ENCODE results near the gene ABCC1.
"Not testable (repeated sequence)": the region's sequence is repeated elsewhere in the genome, so short reads cannot be mapped to it uniquely, and the experiment has no call there.

The ABCC1 gene

DNA sequence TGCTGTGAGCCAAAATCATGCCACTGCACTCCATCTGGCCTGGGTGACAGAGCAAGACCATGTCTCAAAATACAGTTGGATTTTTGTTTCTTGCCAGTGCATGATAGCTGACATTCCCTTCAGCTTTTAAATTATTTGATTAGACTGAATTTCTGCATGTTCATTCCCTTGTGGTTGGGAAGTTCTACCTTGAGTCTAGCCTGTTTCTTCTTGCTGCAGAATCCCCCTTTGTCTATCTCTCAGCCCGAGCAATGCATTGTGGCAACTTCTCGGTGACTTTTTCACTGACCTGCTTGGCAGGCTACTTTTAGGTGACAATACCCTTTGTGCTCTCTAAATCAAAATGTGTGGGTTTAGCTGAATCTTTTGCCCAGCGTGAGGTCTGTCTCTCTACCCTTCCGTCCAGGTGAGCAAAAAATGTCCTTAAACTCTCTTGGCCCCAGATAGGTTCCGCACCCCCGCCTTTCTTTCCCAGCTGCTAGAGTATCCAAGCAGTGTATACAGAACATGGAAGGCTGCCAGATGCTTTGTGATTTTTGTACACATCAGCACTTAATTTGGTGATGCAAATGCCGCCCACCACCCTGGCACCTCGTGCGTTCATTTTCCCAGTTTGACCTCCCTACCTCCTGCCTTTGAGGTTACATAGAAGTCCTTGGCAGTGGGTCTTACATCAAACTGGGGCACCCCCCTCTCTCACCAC, 143.7 kb downstream of the ABCC1 start:
- no peak for DNase-seq

- DNase-seq, result no peak
Observed at GRCh38 chr16:16093628-16094332, 144.4 kb downstream of the ABCC1 start.

- DNase-seq, result no peak
Observed at GRCh38 chr16:16095646-16096045, 146.2 kb downstream of the ABCC1 start.

DNA sequence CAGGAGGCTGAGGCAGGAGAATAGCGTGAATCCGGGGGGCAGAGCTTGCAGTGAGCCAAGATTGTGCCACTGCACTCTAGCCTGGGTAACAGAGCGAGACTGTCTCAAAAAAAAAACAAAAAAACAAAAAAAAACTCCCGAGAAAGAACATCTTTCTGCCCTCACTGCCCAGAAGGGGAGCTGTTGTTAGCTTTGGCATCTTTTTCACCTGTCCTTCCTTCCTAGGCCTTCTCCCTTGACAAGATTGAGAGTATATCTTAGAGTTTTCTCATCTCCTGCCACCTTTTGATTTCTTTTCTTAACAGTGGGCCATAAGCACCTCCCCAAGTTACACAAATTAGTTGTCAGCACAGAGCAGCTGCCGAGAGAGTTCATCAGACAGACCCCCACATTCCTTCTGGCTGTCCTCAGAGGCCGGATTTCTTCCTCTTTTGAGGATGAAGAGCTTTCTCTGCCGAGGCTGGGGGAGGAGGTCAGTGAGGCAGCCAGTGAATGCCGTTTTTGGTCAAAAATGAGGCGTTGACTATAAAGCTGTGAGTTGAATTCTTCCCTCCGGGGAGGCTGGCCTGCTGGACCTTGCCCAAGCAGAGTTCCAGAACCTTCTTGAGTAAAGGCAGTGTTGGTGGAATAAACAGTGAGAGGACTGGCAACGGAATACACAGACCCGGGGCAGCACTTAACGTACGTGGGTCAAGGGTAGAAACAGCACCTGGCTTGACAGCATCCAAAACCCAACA, 146.9 kb downstream of the ABCC1 start:
- no peak for DNase-seq

GRCh38 chr16:16096858-16097213, 147.4 kb downstream of the ABCC1 start:
- no peak for DNase-seq

DNA sequence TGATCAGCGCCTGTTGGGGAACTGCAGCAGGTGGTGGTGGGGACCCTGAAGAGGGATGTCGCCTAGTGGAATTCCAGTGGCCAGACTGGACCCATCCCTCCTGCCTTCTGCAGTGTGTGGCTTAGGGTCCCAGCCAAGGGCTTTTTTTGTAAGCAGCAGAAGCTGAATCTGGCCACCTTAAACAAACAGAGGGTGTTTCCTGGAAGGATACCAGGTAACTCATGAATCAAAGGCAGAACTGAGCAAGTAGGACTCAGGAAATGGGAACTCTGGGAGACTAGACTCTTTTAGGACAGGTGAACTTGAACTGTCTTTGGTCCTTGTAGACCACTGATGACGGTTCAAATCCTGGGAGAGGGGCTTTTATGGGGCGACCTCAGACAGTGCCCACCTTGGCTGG, 149.9 kb downstream of the ABCC1 start:
- no peak for DNase-seq

- DNase-seq, result no peak
Observed at GRCh38 chr16:16100631-16101030, 151.2 kb downstream of the ABCC1 start.

DNA sequence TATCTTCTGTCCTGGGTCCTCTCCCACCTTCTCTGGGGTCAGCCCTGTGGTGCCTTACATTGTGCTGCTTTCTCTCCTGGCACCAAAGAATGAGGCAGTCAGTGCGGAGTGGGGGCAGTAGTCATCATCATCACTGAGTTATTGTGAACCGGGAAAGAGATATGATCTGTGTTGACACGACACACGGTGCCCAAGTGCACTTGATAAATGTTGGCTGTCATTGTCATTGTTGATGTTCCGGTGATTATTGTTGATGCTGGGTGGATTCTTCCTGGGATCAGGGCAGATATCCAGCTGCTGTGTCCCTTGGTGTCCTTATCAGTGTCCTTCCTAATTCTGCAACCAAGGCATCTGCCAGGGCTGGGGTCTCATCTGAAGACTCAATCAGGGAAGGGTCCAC, 152.2 kb downstream of the ABCC1 start:
- DNase-seq, result no peak

DNA sequence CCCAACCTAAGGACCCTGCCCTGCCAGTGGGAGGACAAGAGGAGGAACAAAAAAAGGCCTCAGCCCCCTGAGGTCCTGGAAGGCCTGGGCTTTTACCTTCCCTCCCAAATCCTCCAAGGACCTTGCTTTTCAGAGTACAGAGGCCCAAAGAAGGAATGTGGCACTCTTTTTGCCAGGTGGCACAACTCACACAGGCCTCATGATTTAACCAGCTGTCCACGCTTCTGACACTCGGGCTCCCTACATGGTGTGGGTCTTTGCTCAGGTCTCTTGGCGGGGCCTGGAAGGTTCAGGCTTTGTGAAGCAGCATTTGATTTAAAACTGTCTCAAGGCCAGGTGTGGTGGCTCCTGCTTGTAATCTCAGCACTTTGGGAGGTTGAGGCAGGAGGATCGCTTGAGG, 153.3 kb downstream of the ABCC1 start:
- no peak for DNase-seq

GRCh38 chr16:16104132-16104803, 154.9 kb downstream of the ABCC1 start:
- DNase-seq, result not testable (repeated sequence)

DNA sequence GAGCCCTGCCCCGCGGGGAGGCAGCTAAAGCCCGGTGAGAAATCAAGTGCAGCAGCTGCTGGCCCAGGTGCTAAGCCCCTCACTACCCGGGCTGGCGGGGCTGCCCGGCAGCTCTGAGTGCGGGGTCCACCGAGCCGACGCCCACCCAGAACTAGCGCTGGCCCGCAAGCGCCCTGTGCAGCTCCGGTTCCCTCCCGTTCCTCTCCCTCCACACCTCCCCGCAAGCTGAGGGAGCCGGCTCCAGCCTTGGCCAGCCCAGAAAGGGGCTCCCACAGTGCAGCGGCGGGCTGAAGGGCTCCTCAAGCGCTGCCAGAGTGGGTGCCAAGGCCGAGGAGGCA, 155.4 kb downstream of the ABCC1 start:
- DNase-seq, result not testable (repeated sequence)

GRCh38 chr16:16105646-16106045, 156.2 kb downstream of the ABCC1 start:
- no peak for DNase-seq

DNA sequence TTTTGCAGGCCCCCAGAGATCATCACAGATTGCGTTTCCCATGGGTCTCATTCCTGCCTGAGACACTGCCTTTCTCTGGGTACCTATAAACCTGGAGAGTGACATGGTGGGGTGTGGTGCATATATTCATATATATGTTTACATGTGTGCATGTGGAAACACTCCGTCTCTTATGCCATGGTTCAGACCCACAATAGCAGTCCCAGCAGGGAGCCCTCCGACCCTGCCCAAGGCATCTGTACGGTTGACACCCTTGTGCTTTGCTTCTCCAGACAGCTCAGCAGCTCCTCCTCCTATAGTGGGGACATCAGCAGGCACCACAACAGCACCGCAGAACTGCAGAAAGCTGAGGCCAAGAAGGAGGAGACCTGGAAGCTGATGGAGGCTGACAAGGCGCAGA, 157.1 kb downstream of the ABCC1 start:
- no peak for DNase-seq

GRCh38 chr16:16107839-16108238, 158.4 kb downstream of the ABCC1 start:
- DNase-seq, result no peak

GRCh38 chr16:16108759-16109158, 159.3 kb downstream of the ABCC1 start:
- no peak for DNase-seq

DNA sequence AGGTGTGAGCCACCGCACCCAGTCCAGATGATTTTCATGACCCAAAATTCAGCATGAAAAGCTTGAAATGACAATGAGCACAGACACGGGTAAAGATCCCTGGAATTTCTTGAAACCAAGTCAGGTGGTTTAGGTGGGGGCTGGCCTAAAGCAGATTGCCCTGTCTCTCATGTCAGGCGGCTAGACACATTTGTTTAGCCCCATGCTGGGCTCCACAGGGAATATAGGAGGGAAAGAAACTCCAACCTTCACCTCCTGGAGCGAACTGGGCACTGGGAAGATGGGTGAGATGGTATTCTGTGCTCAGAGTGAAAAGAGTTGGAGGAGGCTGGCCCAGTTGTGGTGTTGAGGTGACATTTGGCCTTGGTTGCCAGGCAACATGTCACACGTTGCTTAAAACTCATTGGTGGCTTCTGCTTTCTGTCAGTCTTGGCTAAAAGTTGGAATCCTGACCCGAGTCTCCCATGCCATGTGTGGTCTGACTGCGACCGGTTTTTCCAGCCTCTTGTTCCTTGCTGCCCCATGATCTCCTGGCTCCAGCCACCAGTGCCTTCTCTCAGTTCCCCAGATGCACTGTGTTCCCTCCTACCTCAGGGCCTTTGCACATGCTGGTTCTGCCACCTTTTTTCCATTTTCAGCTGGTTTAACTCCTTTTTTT, 160.2 kb downstream of the ABCC1 start:
- no peak for DNase-seq

- DNase-seq, result no peak
Observed at GRCh38 chr16:16110111-16110490, 160.7 kb downstream of the ABCC1 start.

DNA sequence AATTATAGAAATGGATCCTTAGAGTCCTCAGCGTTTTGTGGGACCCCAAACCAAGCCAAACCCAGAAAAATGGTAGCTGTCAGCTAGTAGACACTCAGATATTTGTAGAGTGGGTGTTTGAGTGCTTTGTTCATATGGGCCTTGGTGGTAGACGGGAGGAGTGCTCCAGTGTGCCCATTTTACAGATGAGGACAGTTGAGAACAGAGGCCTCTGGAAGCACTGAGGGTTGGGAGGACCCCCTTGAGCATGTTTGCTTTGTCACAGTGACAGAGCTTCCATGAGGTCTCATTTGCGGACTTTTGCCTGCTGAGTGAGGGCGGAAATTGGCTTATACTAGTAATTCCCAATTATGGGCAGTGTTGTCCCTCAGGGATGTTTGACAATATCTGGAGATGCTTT, 162.2 kb downstream of the ABCC1 start:
- no peak for DNase-seq

DNA sequence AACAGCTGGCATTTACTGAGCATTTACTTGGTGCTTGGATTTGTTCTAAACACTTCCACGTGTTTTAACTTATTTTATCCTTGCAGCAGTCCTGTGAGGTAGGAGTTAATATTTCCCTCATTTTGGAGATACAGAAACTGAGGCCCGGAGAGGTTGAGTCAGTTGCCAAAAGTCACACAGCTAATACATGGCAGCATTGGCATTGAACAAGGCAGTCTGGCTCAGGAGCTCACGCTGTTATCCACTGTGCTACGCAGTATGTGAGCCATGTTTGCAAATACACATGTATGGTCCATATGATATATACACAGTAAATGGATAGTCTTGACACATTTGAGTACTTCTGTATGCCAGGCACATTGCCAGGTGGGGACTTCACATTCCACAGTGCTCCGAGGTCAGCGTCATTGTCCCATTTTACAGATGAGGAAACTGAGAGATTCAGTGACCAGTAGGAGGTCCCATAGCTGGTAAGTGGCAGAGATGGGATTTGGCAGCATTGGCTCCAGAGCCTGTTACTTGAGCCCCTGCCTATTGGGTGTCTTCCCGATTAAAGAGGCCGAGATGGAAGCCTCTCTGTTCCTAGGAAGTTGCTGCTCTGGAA, 163.1 kb downstream of the ABCC1 start:
- no peak for DNase-seq

- DNase-seq, result no peak
Observed at GRCh38 chr16:16113076-16113475, 163.7 kb downstream of the ABCC1 start.

- no peak for DNase-seq
Observed at GRCh38 chr16:16116841-16117240, 167.4 kb downstream of the ABCC1 start.

DNA sequence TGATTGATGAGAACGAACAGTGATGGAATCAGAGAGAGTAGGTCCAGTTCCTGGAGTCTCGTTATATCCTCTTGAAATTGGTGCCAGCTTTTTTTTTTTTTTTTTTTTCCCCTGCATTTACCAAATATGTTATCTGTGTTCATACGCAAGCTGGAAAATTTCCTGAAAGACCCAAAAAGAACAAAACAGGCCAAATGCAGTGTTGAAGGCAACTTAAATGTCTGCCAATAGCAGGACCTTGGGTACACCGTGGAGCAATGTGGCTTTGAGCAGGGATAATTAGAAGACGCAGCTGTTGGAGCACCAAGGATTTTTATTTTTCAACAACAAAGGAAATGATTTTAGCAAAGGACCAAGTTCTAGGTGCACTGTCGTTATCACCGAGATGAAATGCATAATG, 168.9 kb downstream of the ABCC1 start:
- no peak for DNase-seq

GRCh38 chr16:16120044-16120381, 170.6 kb downstream of the ABCC1 start:
- no peak for DNase-seq

All from stimulated activated CD4-positive, alpha-beta T cell treated with anti-CD3 and anti-CD28 coated beads, Interleukin-4, amount 100 ng/mL, for 4 hours (primary cell).